Measurements from ENCODE around the gene MRPL39.

Gene MRPL39

GRCh38 chr21:25565272-25566211, 41.7 kb downstream of the MRPL39 start:
- Mint-ChIP-seq H3K27ac (peak overlapping the region; percentile 94), H3K27me3 (no peaks in the 10 kb centered on the region), H3K4me1 (peaks cover 72% of the 10 kb centered on the region), H3K9me3 (no peaks in the 10 kb centered on the region), H3K36me3 (peaks cover 80% of the 10 kb centered on the region), H3K4me3 (peak overlapping the region; percentile 91)
- ATAC-seq: no peak

DNA sequence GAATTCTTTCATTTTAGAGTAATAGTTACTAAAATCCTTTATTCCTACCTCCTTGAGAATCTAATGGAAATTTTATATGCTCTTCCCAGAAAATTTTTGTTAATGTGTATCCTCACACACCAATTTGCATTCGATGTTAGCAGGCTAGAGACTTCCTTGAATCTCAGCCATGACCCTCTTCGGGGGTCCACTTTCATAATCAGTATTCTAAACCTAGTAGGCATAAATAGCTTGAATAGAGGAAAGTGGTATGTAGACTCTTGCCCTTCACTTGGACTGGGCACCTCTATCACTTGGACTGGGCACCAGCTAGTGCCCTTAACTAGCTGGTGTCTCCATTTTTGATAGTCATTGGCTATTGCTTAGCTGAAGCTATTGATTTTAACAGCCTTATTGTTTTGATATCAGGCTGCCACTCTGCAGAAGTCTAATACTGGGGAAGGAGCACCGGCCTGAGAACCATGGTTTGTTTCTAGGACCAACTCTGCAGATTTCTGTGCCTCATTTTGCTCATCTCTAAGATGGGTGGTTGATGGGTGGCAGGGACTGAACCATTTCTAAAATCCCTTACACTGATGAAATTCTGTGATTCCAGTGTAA, 42.8 kb downstream of the MRPL39 start:
- no peaks in the 10 kb centered on the region for H3K9me3 Mint-ChIP-seq
- H3K27ac Mint-ChIP-seq: peak overlapping the region; percentile 94
- H3K4me1 Mint-ChIP-seq: peaks cover 77% of the 10 kb centered on the region
- H3K36me3 Mint-ChIP-seq: peaks cover 71% of the 10 kb centered on the region
- ATAC-seq: no peak
- peak overlapping the region; percentile 91 for H3K4me3 Mint-ChIP-seq
- no peaks in the 10 kb centered on the region for H3K27me3 Mint-ChIP-seq

GRCh38 chr21:25563361-25564116, 43.7 kb downstream of the MRPL39 start:
- H3K4me1 Mint-ChIP-seq: peaks cover 77% of the 10 kb centered on the region
- peak overlapping the region; percentile 94 for H3K27ac Mint-ChIP-seq
- no peaks in the 10 kb centered on the region for H3K9me3 Mint-ChIP-seq
- ATAC-seq: peak; percentile 42
- H3K27me3 Mint-ChIP-seq: no peaks in the 10 kb centered on the region
- peaks cover 69% of the 10 kb centered on the region for H3K36me3 Mint-ChIP-seq
- peak overlapping the region; percentile 91 for H3K4me3 Mint-ChIP-seq

DNA sequence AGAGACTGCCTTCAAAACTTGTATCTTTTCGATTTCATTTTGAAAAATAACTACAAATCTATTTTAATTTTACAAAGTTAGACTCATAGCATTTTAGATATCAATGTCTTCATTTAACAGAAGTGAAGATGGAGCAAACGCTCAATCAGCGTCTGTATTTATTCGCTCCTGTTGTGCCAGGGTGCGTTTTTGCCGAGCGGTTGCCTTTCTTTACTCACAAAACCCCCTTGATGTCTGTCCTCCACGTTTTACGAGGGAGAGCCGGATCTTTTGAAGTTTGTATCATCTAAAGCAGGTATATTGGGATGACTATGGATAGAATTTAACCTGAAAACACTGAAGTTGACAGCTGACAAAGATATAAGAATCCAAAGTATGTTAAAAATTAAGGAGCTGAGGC, 44.6 kb downstream of the MRPL39 start:
- Mint-ChIP-seq H3K4me3 (peak overlapping the region; percentile 91), H3K27me3 (no peaks in the 10 kb centered on the region), H3K9me3 (no peaks in the 10 kb centered on the region), H3K27ac (peak overlapping the region; percentile 94), H3K4me1 (peaks cover 68% of the 10 kb centered on the region), H3K36me3 (peaks cover 60% of the 10 kb centered on the region)
- ATAC-seq: no peak

DNA sequence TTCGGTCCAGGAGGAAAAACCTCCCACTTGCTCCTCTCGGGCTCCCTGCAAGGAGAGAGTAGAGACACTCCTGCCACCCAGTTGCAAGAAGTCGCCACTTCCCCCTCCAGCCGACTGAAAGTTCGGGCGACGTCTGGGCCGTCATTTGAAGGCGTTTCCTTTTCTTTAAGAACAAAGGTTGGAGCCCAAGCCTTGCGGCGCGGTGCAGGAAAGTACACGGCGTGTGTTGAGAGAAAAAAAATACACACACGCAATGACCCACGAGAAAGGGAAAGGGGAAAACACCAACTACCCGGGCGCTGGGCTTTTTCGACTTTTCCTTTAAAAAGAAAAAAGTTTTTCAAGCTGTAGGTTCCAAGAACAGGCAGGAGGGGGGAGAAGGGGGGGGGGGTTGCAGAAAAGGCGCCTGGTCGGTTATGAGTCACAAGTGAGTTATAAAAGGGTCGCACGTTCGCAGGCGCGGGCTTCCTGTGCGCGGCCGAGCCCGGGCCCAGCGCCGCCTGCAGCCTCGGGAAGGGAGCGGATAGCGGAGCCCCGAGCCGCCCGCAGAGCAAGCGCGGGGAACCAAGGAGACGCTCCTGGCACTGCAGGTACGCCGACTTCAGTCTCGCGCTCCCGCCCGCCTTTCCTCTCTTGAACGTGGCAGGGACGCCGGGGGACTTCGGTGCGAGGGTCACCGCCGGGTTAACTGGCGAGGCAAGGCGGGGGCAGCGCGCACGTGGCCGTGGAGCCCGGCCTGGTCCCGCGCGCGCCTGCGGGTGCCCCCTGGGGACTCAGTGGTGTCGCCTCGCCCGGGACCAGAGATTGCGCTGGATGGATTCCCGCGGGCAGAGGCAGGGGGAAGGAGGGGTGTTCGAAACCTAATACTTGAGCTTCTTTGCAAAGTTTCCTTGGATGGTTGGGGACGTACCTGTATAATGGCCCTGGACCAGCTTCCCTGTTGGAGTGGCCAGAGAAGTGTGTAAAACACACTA, 45.3 kb downstream of the MRPL39 start:
- H3K4me3 Mint-ChIP-seq: peak overlapping the region; percentile 91

GRCh38 chr21:25560891-25561290, 46.4 kb downstream of the MRPL39 start:
- no peaks in the 10 kb centered on the region for H3K27me3 Mint-ChIP-seq
- peak overlapping the region; percentile 91 for H3K4me3 Mint-ChIP-seq
- no peaks in the 10 kb centered on the region for H3K9me3 Mint-ChIP-seq
- peaks cover 45% of the 10 kb centered on the region for H3K36me3 Mint-ChIP-seq
- ATAC-seq: no peak
- peaks cover 60% of the 10 kb centered on the region for H3K4me1 Mint-ChIP-seq
- H3K27ac Mint-ChIP-seq: peak overlapping the region; percentile 94

More for the DNA sequence above, 45.3 kb downstream of the MRPL39 start:
- H3K4me1 Mint-ChIP-seq: peaks cover 64% of the 10 kb centered on the region
- no peaks in the 10 kb centered on the region for H3K9me3 Mint-ChIP-seq
- H3K36me3 Mint-ChIP-seq: peaks cover 53% of the 10 kb centered on the region
- H3K27me3 Mint-ChIP-seq: no peaks in the 10 kb centered on the region
- H3K27ac Mint-ChIP-seq: peak overlapping the region; percentile 94
- peak; percentile 79 for ATAC-seq

DNA sequence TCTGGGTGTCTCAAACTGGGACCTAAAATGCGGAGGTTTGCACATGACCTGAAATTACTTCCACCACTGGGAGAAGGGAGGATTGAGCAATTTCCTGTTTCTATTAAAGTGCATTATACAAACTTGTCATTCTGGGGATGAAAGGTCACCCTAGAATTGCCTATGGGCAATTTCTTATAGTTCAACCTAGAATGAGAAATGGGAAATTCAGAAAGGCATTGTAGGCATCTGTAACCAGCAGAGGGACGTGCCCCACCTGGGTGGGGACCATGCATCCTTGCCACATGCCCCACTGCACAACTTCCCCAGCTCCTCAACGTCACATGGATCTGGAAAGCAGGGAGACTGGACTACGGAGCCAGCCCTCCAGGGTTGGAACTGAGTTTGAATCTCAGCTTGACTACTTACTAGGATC, 47.0 kb downstream of the MRPL39 start:
- no peak for ATAC-seq
- peaks cover 39% of the 10 kb centered on the region for H3K36me3 Mint-ChIP-seq
- H3K27me3 Mint-ChIP-seq: no peaks in the 10 kb centered on the region
- H3K9me3 Mint-ChIP-seq: no peaks in the 10 kb centered on the region
- peaks cover 53% of the 10 kb centered on the region for H3K4me1 Mint-ChIP-seq
- H3K4me3 Mint-ChIP-seq: peak overlapping the region; percentile 91
- peak overlapping the region; percentile 94 for H3K27ac Mint-ChIP-seq

DNA sequence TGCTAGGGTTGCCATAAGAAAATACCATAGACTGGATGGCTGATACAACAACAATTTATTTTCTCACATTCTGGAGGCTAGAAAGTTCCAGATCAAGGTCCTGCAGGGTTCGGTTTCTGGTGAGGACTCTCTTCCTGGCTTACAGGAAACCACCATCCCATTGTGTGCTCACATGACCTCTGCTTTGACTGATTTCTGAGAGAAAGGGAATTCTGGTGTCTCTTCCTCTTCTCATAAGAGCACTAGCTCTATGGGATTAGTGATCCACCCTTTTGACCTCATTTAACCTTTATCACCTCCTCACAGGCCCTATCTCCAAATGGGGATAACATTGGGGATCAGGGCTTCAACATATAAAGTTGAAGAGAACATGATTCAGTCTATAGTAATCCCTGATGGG, 47.5 kb downstream of the MRPL39 start:
- H3K27ac Mint-ChIP-seq: peak overlapping the region; percentile 94
- H3K9me3 Mint-ChIP-seq: no peaks in the 10 kb centered on the region
- no peak for ATAC-seq
- peaks cover 33% of the 10 kb centered on the region for H3K36me3 Mint-ChIP-seq
- peaks cover 49% of the 10 kb centered on the region for H3K4me1 Mint-ChIP-seq
- H3K27me3 Mint-ChIP-seq: no peaks in the 10 kb centered on the region
- H3K4me3 Mint-ChIP-seq: peak overlapping the region; percentile 91

- Mint-ChIP-seq H3K4me1 (peaks cover 33% of the 10 kb centered on the region), H3K4me3 (no peak overlapping the region), H3K36me3 (peaks cover 17% of the 10 kb centered on the region), H3K27ac (no peak overlapping the region), H3K27me3 (no peaks in the 10 kb centered on the region), H3K9me3 (no peaks in the 10 kb centered on the region)
- ATAC-seq: no peak
These were observed 49.2 kb downstream of the MRPL39 start for GRCh38 chr21:25558123-25558522.

DNA sequence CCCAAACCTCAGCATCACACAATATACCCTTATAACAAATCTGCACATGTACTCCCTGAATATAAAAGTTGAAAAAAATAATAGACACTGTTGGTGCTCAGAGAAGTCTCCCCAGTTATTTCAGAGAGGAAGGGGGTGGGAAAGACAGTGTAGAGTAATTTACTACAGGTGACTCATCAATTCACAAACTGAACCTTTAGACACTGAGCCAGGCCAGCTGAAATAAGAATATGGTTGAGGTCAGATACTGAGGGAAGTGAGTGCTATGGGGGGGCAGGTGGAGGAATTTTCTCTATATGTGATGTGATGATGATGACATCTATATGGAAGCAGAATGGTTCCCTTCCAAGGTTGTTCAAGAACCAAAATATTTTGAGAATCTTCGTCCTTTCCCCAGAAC, 50.1 kb downstream of the MRPL39 start:
- ATAC-seq: no peak
- H3K27ac Mint-ChIP-seq: no peak overlapping the region

DNA sequence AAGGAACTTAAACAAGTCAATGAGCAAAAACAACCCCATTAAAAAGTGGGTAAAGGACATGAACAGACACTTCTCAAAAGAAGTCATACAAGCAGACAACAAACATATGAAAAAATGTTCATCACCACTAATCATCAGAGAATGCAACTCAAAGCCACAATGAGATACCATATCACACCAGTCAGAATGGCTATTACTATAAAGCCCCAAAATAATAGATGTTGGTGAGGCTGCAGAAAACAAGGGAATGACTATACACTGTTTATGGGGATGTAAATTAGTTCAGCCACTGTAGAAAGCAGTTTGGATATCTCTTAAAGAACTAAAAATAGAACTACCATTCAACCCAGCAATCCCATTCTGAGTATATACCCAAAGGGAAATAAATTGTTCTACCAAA, 51.2 kb downstream of the MRPL39 start:
- Mint-ChIP-seq H3K9me3 (peaks cover 1% of the 10 kb centered on the region), H3K27ac (no peak overlapping the region), H3K4me3 (no peak overlapping the region), H3K27me3 (no peaks in the 10 kb centered on the region), H3K4me1 (peaks cover 32% of the 10 kb centered on the region), H3K36me3 (no peaks in the 10 kb centered on the region)
- no peak for ATAC-seq

More for the DNA sequence above, 50.1 kb downstream of the MRPL39 start:
- Mint-ChIP-seq H3K4me1 (peaks cover 31% of the 10 kb centered on the region), H3K9me3 (no peaks in the 10 kb centered on the region), H3K27me3 (no peaks in the 10 kb centered on the region), H3K36me3 (peaks cover 8% of the 10 kb centered on the region), H3K4me3 (no peak overlapping the region)

DNA sequence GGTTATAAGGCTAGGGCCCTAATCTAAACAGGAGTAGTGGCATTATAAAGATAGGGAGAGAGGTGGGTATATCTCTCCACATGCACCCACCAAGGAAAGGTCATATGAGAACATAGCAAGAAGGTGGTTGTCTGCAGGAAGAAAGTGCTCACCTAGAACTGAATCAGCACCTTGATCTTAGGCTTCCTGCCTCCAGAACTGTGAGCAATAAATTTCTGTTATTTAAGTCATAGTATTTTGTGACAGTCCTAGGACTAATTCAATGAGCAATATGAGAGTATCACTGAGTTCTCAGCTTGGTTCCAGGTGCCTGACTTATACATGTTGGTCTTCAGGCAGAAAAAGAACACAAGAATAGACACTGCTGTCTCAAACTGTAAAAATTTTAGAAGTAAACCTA, 51.8 kb downstream of the MRPL39 start:
- Mint-ChIP-seq H3K4me3 (no peak overlapping the region), H3K4me1 (peaks cover 32% of the 10 kb centered on the region), H3K27me3 (no peaks in the 10 kb centered on the region), H3K36me3 (no peaks in the 10 kb centered on the region), H3K27ac (no peak overlapping the region), H3K9me3 (peaks cover 4% of the 10 kb centered on the region)
- no peak for ATAC-seq

GRCh38 chr21:25552856-25553255, 54.4 kb downstream of the MRPL39 start:
- Mint-ChIP-seq H3K36me3 (no peaks in the 10 kb centered on the region), H3K27me3 (no peaks in the 10 kb centered on the region), H3K4me3 (no peak overlapping the region), H3K27ac (no peak overlapping the region), H3K4me1 (peaks cover 26% of the 10 kb centered on the region), H3K9me3 (peaks cover 4% of the 10 kb centered on the region)
- ATAC-seq: no peak

- peak; percentile 45 for ATAC-seq
- H3K27ac Mint-ChIP-seq: no peak overlapping the region
- no peaks in the 10 kb centered on the region for H3K36me3 Mint-ChIP-seq
- peaks cover 19% of the 10 kb centered on the region for H3K4me1 Mint-ChIP-seq
- H3K4me3 Mint-ChIP-seq: no peak overlapping the region
- H3K27me3 Mint-ChIP-seq: no peaks in the 10 kb centered on the region
- H3K9me3 Mint-ChIP-seq: peaks cover 4% of the 10 kb centered on the region
These were observed 55.7 kb downstream of the MRPL39 start for GRCh38 chr21:25551569-25551968.
